ACC112 (cell line): Measurements from ENCODE around the gene HOXA9.

Experiments used
- H2AFZ ChIP-seq: fragments of 200-600 bp; sonication (generic); one replicate; pipeline ENCODE4 v1.6.0; 2017; ENCODE audit warnings: antibody characterized with exemption, low read length; ENCODE audit not compliant: unreplicated experiment
- H3K27ac ChIP-seq: fragments of 200-600 bp; sonication (generic); 2 replicates; pipeline ENCODE4 v1.5.1; 2014; ENCODE audit warnings: low read depth, mild to moderate bottlenecking, antibody characterized with exemption, low read length, moderate library complexity
- H3K27me3 ChIP-seq: fragments of 200-600 bp; sonication (generic); 2 replicates; pipeline ENCODE4 v1.6.1; 2014; ENCODE audit warnings: mild to moderate bottlenecking, antibody characterized with exemption, low read length, moderate library complexity, mixed read lengths; ENCODE audit not compliant: insufficient read depth
- H3K36me3 ChIP-seq: fragments of 200-600 bp; sonication (generic); 2 replicates; pipeline ENCODE4 v1.6.1; 2016; ENCODE audit warnings: mild to moderate bottlenecking, antibody characterized with exemption, low read length, moderate library complexity, mixed read lengths; ENCODE audit not compliant: insufficient read depth
- H3K4me1 ChIP-seq: fragments of 200-600 bp; sonication (generic); one replicate; pipeline ENCODE4 v1.6.1; 2016; ENCODE audit warnings: low read length, mixed read lengths; ENCODE audit not compliant: insufficient read depth, unreplicated experiment, control insufficient read depth
- H3K4me3 ChIP-seq: fragments of 200-600 bp; sonication (generic); 2 replicates; pipeline ENCODE4 v1.5.1; 2014; ENCODE audit warnings: mild to moderate bottlenecking, low read depth, low read length
- H3K79me2 ChIP-seq: fragments of 200-600 bp; sonication (generic); one replicate; pipeline ENCODE4 v1.6.0; 2016; ENCODE audit warnings: low read length; ENCODE audit not compliant: control insufficient read depth, unreplicated experiment, insufficient read depth

Gene HOXA9

DNA sequence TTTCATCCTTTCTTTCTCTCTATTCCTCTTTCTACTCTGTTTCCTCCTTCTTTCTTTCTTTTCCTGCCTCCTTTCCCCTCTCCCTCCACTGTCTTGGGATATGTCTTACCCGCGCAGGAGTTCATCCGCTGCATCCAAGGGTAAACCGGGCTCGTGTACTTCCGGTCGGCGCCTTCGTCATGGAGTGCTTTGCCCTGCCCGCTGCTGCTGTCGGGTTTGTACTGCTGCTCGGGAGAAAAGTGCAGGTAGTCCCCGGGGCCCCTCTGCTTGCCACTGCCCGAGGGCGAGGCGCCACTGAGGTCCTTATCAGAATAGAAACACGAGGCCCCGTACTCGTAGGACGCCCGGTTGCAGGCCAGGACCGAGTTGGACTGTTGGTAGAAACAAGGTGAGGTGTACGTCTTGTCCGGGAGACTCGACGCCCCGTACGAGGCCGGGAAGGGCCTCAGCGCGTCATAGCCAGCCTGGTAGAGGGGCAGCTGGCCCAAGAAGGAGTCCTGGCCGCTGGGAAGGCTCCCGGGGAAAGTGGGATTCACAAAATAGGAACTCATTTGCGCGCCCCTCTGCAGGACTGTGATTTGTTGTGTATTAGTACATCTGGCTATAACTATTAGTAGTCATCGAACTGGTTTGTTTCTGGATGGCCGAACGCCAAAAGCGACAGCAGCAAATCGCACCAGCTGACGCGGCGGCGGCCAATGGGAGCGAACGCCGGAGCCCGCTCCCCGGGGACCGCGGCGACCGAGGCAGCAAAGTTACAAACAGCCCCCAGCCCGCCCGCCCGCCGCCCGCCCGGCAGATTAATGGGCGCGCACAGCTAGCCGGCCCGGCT is 17.9 kb downstream of the HOXA9 start, which contains the start of gene HOXA6:
TSS of gene HOXA6 (minus strand) at position 576 of the 832 bp plus-strand sequence. CDS start at position 551, 25 bp downstream.
- Histone ChIP-seq H3K27ac (no peak within 1 kb of the TSS), H2AFZ (no peak within 1 kb of the TSS), H3K4me3 (no peak within 1 kb of the TSS), H3K27me3 (peaks cover 98% of the 10 kb centered on the region), H3K4me1 (no peaks in the 10 kb centered on the region), H3K79me2 (no peaks in the 10 kb centered on the region), H3K36me3 (no peaks in the 10 kb centered on the region)

DNA sequence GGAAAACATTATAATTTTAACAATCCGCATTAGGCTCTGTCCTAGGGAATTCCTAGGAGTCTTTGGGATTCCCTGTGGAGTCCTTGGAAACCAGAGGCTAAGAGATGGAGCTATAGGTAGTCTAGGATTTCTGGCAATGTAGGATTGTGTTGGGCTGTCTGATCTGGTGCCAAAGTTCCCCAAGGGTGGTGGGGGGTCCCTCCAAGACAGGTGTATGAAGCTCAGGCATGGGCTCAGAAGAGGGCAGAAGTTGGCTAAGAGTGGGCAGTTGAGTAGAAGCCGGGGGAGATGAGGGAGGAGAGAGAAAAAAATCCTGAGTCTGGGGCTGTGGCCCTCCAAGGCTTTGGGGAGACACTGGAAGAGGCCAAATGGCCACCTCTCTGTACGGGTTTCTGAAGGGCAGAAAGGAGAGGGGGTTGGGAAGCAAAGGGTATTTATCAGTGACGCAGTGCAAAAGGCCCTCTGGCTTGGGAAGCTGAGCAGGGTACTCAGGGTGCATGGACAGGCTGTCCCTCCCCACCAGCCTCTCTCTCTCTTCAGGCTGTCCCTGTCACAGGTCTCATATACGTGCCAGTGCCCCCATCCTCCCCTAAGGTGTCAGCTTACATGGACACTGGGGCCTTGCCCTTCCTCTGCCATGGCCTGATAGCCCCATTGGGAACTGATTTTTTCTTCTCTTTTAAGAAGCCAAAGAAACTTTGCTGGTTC is 18.7 kb downstream of the HOXA9 start:
- no peak overlapping the region for H3K4me3 ChIP-seq
- H3K27ac ChIP-seq: no peak overlapping the region
- H2AFZ ChIP-seq: no peak overlapping the region
- peaks cover 98% of the 10 kb centered on the region for H3K27me3 ChIP-seq
- H3K36me3 ChIP-seq: no peaks in the 10 kb centered on the region
- no peaks in the 10 kb centered on the region for H3K79me2 ChIP-seq
- no peaks in the 10 kb centered on the region for H3K4me1 ChIP-seq

GRCh38 chr7:27145914-27146412 is 19.4 kb downstream of the HOXA9 start:
- Histone ChIP-seq H2AFZ (no peak overlapping the region), H3K4me3 (no peak overlapping the region), H3K36me3 (no peaks in the 10 kb centered on the region), H3K27ac (no peak overlapping the region), H3K27me3 (peaks cover 98% of the 10 kb centered on the region), H3K79me2 (no peaks in the 10 kb centered on the region), H3K4me1 (no peaks in the 10 kb centered on the region)

DNA sequence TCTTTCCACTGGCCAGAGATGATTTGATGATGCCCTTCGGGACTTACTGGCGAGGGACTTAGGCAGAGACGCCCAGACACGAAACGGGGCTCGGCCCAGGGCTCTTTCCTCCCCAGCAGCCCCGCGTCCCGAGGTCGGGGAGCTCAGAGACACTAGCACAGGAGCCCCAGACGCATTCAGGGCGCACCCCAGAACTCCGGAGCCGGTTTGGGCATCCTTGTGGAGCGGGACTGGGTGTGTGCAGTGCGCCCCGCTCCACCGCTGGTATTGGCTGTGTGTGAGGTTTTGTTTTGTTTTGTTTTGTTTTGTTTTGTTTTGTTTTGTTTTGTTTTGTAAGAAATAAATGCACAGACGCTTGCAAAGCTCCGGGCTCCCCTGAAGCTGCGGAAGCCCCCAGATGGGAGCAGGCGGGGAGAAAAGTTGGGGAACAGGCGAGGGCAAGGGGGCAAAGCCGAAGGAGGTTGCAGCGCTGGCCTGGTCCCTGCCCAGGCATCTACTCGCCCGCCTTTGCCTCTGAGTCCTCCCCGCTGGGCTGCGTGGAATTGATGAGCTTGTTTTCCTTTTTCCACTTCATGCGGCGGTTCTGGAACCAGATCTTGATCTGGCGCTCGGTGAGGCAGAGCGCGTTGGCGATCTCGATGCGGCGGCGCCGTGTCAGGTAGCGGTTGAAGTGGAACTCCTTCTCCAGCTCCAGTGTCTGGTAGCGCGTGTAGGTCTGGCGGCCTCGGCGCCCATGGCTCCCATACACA is 20.0 kb downstream of the HOXA9 start:
- Histone ChIP-seq H2AFZ (no peak overlapping the region), H3K27ac (no peak overlapping the region), H3K4me3 (peak overlapping the region; percentile 16; the same call in 1 of the 2 replicates)

GRCh38 chr7:27144781-27145164 is 20.6 kb downstream of the HOXA9 start:
- Histone ChIP-seq H3K4me3 (peak overlapping the region; percentile 16; the same call in 1 of the 2 replicates), H3K4me1 (no peaks in the 10 kb centered on the region), H3K36me3 (no peaks in the 10 kb centered on the region), H2AFZ (no peak overlapping the region), H3K27ac (no peak overlapping the region), H3K79me2 (no peaks in the 10 kb centered on the region), H3K27me3 (peaks cover 100% of the 10 kb centered on the region)

More for the DNA sequence above, 20.0 kb downstream of the HOXA9 start:
- Histone ChIP-seq H3K27me3 (peaks cover 100% of the 10 kb centered on the region), H3K79me2 (no peaks in the 10 kb centered on the region), H3K4me1 (no peaks in the 10 kb centered on the region), H3K36me3 (no peaks in the 10 kb centered on the region)

DNA sequence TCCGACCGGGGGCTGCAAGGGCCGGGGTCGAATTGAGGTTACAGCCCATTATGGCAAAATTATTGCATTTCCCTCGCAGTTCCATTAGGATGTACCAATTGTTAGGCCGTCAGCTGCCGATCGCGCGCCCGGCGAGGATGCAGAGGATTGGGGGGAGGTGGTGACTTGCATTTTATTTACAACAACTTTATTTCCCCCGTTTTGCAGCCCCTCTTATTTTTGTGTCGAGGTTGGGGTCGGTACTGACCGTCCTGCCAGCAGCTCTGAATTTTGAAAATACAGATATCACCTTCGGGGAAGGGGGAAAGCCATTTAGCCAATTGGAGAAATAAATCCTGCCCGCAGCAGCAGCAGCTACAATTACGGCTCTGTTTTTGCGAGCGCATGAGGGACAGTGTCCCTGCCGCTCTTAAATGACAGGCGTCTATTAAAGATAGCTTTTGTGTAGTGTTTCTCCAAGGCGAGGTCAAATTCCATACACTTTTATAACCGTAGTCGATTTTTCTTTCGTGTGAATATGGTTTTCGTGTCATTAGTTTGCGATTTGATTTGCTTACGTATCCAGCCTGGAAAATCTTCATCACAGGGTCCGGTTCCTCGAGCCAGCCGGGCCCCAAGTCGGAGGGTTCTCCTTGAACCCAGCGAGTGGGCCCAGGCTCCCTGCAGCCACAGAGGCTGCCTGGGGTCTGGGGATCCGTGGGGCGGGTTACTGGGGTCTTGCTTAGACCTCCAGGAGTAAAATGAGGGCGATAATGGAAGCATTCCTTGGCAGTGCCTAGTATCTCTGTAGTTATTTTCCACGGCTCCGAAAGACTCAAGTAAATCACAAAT is 21.2 kb downstream of the HOXA9 start:
- Histone ChIP-seq H3K27ac (no peak overlapping the region), H3K4me1 (no peaks in the 10 kb centered on the region), H3K4me3 (peak overlapping the region; percentile 62; the same call in 1 of the 2 replicates), H2AFZ (no peak overlapping the region), H3K79me2 (no peaks in the 10 kb centered on the region), H3K36me3 (no peaks in the 10 kb centered on the region), H3K27me3 (peaks cover 100% of the 10 kb centered on the region)

DNA sequence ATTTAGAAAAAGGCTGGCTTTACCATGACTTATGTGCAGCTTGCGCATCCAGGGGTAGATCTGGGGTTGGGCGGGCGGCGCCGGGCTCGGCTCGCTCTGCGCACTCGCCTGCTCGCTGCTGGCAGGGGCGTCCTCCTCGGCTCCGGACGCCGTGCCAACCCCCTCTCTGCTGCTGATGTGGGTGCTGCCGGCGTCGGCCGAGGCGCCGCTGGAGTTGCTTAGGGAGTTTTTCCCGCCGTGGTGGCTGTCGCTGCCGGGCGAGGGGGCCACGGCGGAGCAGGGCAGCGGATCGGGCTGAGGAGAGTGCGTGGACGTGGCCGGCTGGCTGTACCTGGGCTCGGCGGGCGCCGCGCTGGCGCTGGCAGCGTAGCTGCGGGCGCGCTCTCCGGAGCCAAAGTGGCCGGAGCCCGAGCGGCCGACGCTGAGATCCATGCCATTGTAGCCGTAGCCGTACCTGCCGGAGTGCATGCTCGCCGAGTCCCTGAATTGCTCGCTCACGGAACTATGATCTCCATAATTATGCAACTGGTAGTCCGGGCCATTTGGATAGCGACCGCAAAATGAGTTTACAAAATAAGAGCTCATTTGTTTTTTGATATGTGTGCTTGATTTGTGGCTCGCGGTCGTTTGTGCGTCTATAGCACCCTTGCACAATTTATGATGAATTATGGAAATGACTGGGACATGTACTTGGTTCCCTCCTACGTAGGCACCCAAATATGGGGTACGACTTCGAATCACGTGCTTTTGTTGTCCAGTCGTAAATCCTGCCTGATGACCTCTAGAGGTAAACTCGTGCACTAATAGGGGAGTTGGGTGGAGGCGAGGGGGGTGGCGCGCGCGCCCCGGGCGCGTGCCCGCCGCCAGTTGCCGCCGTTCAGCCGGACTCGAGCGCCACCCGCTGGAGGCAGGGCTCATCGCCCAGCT is 22.1 kb downstream of the HOXA9 start, which contains the start of gene HOXA5:
TSS of gene HOXA5 (minus strand) at position 659 of the 927 bp plus-strand sequence. CDS start at position 585, 74 bp downstream.
- Histone ChIP-seq H3K27ac (no peak within 1 kb of the TSS), H3K4me1 (no peaks in the 10 kb centered on the region), H3K79me2 (no peaks in the 10 kb centered on the region), H3K27me3 (peaks cover 100% of the 10 kb centered on the region), H3K36me3 (no peaks in the 10 kb centered on the region), H3K4me3 (peak within 1 kb of the TSS; percentile 62), H2AFZ (peak within 1 kb of the TSS; percentile 12)

DNA sequence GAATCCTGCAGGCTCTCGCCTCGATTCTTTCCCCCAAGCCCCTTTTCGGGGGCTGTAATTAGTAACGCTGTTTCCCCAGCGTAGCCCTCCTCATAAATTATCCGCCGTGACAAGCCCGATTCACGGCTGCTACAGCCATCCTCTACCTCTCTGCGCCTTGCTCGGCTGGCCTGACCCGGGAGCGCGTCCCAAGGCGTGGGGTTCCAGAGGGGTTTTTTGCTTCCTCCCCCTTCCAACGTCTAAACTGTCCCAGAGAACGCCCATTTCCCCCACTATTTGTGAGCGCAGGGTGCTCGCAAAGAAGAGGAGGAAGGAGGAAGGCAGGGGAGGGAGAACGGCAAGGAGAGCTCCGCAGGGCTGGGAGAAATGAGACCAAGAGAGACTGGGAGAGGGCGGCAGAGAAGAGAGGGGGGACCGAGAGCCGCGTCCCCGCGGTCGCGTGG is 22.7 kb downstream of the HOXA9 start:
- peak overlapping the region; percentile 12 for H2AFZ ChIP-seq
- H3K27ac ChIP-seq: no peak overlapping the region
- H3K79me2 ChIP-seq: no peaks in the 10 kb centered on the region
- H3K4me3 ChIP-seq: peak overlapping the region; percentile 62
- no peaks in the 10 kb centered on the region for H3K36me3 ChIP-seq
- H3K27me3 ChIP-seq: peaks cover 100% of the 10 kb centered on the region
- H3K4me1 ChIP-seq: no peaks in the 10 kb centered on the region

DNA sequence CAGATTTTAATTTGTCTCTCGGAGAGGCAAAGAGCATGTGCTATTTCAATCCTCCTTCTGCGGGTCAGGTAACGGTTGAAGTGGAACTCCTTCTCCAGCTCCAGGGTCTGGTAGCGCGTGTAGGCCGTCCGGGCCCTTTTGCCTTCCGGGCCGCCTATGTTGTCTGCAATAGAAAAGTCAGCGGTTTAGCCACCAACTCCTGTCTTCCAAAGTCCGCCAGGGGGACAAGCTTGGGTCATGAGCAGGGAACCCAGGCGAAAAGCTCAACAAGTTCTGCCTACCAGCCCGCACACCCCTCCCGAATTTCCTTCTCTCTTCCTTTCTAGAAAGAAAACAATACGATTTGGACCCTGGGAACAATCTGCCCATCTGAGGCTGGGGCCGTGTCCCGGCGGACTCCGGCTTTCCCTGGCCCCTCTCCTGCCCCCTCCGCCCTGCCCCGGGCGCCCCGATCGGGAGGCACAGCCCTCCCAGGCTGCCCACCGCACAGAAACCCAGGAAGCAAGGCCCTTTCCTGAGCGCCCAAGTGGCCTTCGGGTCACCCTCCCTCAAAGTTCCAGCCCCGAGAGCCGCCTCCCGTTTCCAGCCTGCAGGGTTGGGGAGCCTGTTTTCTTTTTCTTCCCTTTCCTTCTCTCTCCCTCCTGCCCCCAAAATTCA is 23.3 kb downstream of the HOXA9 start:
- H3K27ac ChIP-seq: no peak overlapping the region
- no peaks in the 10 kb centered on the region for H3K4me1 ChIP-seq
- H3K79me2 ChIP-seq: no peaks in the 10 kb centered on the region
- no peaks in the 10 kb centered on the region for H3K36me3 ChIP-seq
- no peak overlapping the region for H2AFZ ChIP-seq
- H3K27me3 ChIP-seq: peaks cover 100% of the 10 kb centered on the region
- H3K4me3 ChIP-seq: peak overlapping the region; percentile 62
